Esophagus muscularis mucosa (tissue), 4 donors: ENCODE results near the gene C5orf58.

Experiments used
- CTCF ChIP-seq, 3 experiments: fragments of 200-600 bp in 2 of 3; fragments of 450-650 bp in 1 of 3; sonication (generic) in 2 of 3; IDR thresholded peaks; one replicate each; pipeline ENCODE4 v1.5.1; 2017 to 2019; ENCODE audit warnings: antibody characterized with exemption in 3 of 3, mild to moderate bottlenecking in 2 of 3, moderate library complexity in 1 of 3
- EP300 ChIP-seq: sonication (generic); formaldehyde crosslinking; IDR thresholded peaks from one replicate; pipeline ENCODE4 v1.6.1; 2017; ENCODE audit warnings: antibody characterized with exemption
- POLR2A ChIP-seq: fragments of 450-650 bp; IDR thresholded peaks from one replicate; pipeline ENCODE4 v1.6.1; 2017; ENCODE audit warnings: antibody characterized with exemption, moderate library complexity, mild to moderate bottlenecking, low read depth

GRCh38 chr5:170246126-170246870 is 13.5 kb downstream of the C5orf58 start:
- TF ChIP-seq CTCF (IDR thresholded peaks at IDR 0.05): no peak
- no peak for TF ChIP-seq POLR2A
- TF ChIP-seq EP300: no peak
